GM12878 (cell line): ENCODE results near the gene ME2. TPM values are rescaled to one million over a fixed set of nuclear protein-coding genes. Genes with fewer than 3 reads are reported as not detected.

Source experiments
- polyA plus RNA-seq, 11 experiments: library from polyadenylated mRNA; depleted of rRNA in 4 of 11; unstranded in 6 of 11; stranded (reverse) in 5 of 11; fragments of >200 nt; fragmentation: Nextera tagmentation in 4 of 11; fragmentation: Illumina TruSeq in 1 of 11; extraction: Ambion mirVana in 4 of 11; extraction: Trizol in 1 of 11; gene quantifications; 1 replicate in 1 of 11; 2 replicates in 10 of 11; pipeline versions ENCODE4 v1.2.1 to v1.2.3, GENCODE V29; 2011 to 2016; ENCODE audit warnings: inconsistent platforms in 2 of 11, missing spikeins in 2 of 11, low read depth in 1 of 11
- small RNA-seq: library from RNA; depleted of rRNA; stranded (forward); fragments of <200 nt; gene quantifications from one replicate; pipeline ENCODE3, GENCODE V24; 2014
- total RNA-seq, 4 experiments: library from RNA; depleted of rRNA in 3 of 4; stranded (reverse); fragments of >200 nt in 3 of 4; fragmentation: Illumina TruSeq in 1 of 4; extraction: Trizol in 1 of 4; gene quantifications; 2 replicates each; pipeline versions ENCODE4 v1.2.1 to v1.2.3, GENCODE V29; 2013 to 2021

ME2 gene
- total and polyA plus RNA-seq, 10 of the 15 experiments (the other 5 are each of a cell fraction or from before 2014, with no cell fraction given) = 41.3 to 155 (median 133) TPM

Small RNA genes lying within 50 kb of the gene (small RNA-seq; reads per million reads assigned to genes)
- not detected for gene RF00019

Other genes with a start within 250 kb of the ME2 start
- not detected in 2 replicates for gene MRO, start 59.1 kb upstream of the ME2 start, total RNA-seq (2014; rRNA removed)
- not detected in 2 replicates for gene MRO, start 59.1 kb upstream of the ME2 start, total RNA-seq (2014; rRNA removed; fragmentation: Illumina TruSeq; extraction: Trizol)
- gene MRO, start 59.1 kb upstream of the ME2 start, total RNA-seq (2021) = not detected in 2 replicates
- gene MRO, start 59.1 kb upstream of the ME2 start, polyA plus RNA-seq (2011; rRNA removed) = 0.18 and 0.23 TPM in 2 replicates
- not detected in 2 replicates for gene MRO, start 59.1 kb upstream of the ME2 start, polyA plus RNA-seq (2014; fragmentation: Illumina TruSeq; extraction: Trizol)
- under 1 TPM in 1 of 2 experiments, not detected in 1; 0.11 TPM for gene MRO, start 59.1 kb upstream of the ME2 start, polyA plus RNA-seq (2014; fragmentation: Nextera tagmentation; extraction: Ambion mirVana)
- gene MRO, start 59.1 kb upstream of the ME2 start, polyA plus RNA-seq (2014; rRNA removed) = not detected in 2 replicates
- gene MRO, start 59.1 kb upstream of the ME2 start, polyA plus RNA-seq (2016; fragmentation: Nextera tagmentation; extraction: Ambion mirVana) = not detected
- 7.6 and 9.4 TPM in 2 replicates for gene ELAC1, start 88.9 kb downstream of the ME2 start, total RNA-seq (2014; rRNA removed)
- 8.8 and 10.2 TPM in 2 replicates for gene ELAC1, start 88.9 kb downstream of the ME2 start, total RNA-seq (2014; rRNA removed; fragmentation: Illumina TruSeq; extraction: Trizol)
- 9.3 and 9.4 TPM in 2 replicates for gene ELAC1, start 88.9 kb downstream of the ME2 start, total RNA-seq (2021)
- gene ELAC1, start 88.9 kb downstream of the ME2 start, polyA plus RNA-seq (2011; rRNA removed) = 6.1 and 6.3 TPM in 2 replicates
- gene ELAC1, start 88.9 kb downstream of the ME2 start, polyA plus RNA-seq (2014; fragmentation: Illumina TruSeq; extraction: Trizol) = 10.7 and 15.0 TPM in 2 replicates
- gene ELAC1, start 88.9 kb downstream of the ME2 start, polyA plus RNA-seq (2014; fragmentation: Nextera tagmentation; extraction: Ambion mirVana) = 1 to 10 TPM; 4.9 to 8.0 TPM
- gene ELAC1, start 88.9 kb downstream of the ME2 start, polyA plus RNA-seq (2014; rRNA removed) = 9.6 and 12.0 TPM in 2 replicates
- gene ELAC1, start 88.9 kb downstream of the ME2 start, polyA plus RNA-seq (2016; fragmentation: Nextera tagmentation; extraction: Ambion mirVana) = 10 to 100 TPM; 21.9 to 23.0 TPM
- 60.4 and 70.7 TPM in 2 replicates for gene SMAD4, start 151.1 kb downstream of the ME2 start, total RNA-seq (2014; rRNA removed)
- gene SMAD4, start 151.1 kb downstream of the ME2 start, total RNA-seq (2014; rRNA removed; fragmentation: Illumina TruSeq; extraction: Trizol) = 34.2 and 34.9 TPM in 2 replicates
- 57.5 and 64.5 TPM in 2 replicates for gene SMAD4, start 151.1 kb downstream of the ME2 start, total RNA-seq (2021)
- 81.7 and 99.9 TPM in 2 replicates for gene SMAD4, start 151.1 kb downstream of the ME2 start, polyA plus RNA-seq (2011; rRNA removed)
- gene SMAD4, start 151.1 kb downstream of the ME2 start, polyA plus RNA-seq (2014; fragmentation: Illumina TruSeq; extraction: Trizol) = 45.7 and 70.1 TPM in 2 replicates
- gene SMAD4, start 151.1 kb downstream of the ME2 start, polyA plus RNA-seq (2014; fragmentation: Nextera tagmentation; extraction: Ambion mirVana) = 10 to 100 TPM in 1 of 2 experiments, 1 to 10 TPM in 1; 9.6 to 13.3 TPM
- 25.2 and 28.5 TPM in 2 replicates for gene SMAD4, start 151.1 kb downstream of the ME2 start, polyA plus RNA-seq (2014; rRNA removed)
- gene SMAD4, start 151.1 kb downstream of the ME2 start, polyA plus RNA-seq (2016; fragmentation: Nextera tagmentation; extraction: Ambion mirVana) = 10 to 100 TPM; 10.3 to 40.8 TPM